GM19025 (cell line): Measurements from ENCODE around the gene TMPRSS11F.
"Not testable (repeated sequence)": the region's sequence is repeated elsewhere in the genome, so short reads cannot be mapped to it uniquely, and the experiment has no call there.

Experiments
- ATAC-seq: cut with Tn5 transposase; IDR thresholded peaks from one replicate; pipeline ENCODE4 v1.9.1; 2021; ENCODE audit warnings: mild to moderate bottlenecking, low read depth, moderate library complexity; ENCODE audit not compliant: unreplicated experiment

The TMPRSS11F gene

GRCh38 chr4:68129793-68130192 is at the start of gene TMPRSS11F:
TMPRSS11F (minus strand) TSS chr4:68129869; CDS start chr4:68129820, 49 bp downstream.
- ATAC-seq, result no peak

- no peak for ATAC-seq
Measured at GRCh38 chr4:68176904-68177303, 47.2 kb upstream of the TMPRSS11F start.

GRCh38 chr4:68176500-68176899 is 46.8 kb upstream of the TMPRSS11F start:
- ATAC-seq, result no peak

- ATAC-seq, result peak; percentile 61
Measured at GRCh38 chr4:68175562-68176155, 46.0 kb upstream of the TMPRSS11F start.

- not testable (repeated sequence) for ATAC-seq
Measured at GRCh38 chr4:68174389-68174788, 44.7 kb upstream of the TMPRSS11F start.

- not testable (repeated sequence) for ATAC-seq
Measured at GRCh38 chr4:68172147-68172546, 42.5 kb upstream of the TMPRSS11F start.

- ATAC-seq, result no peak
Measured at GRCh38 chr4:68167706-68168105, 38.0 kb upstream of the TMPRSS11F start.

- ATAC-seq, result no peak
Measured at GRCh38 chr4:68167166-68167565, 37.5 kb upstream of the TMPRSS11F start.

- ATAC-seq, result no peak
Measured at GRCh38 chr4:68163754-68164153, 34.1 kb upstream of the TMPRSS11F start.

- no peak for ATAC-seq
Measured at GRCh38 chr4:68162196-68162595, 32.5 kb upstream of the TMPRSS11F start.

GRCh38 chr4:68152411-68152810 is 22.7 kb upstream of the TMPRSS11F start:
- no peak for ATAC-seq

- ATAC-seq, result no peak
Measured at GRCh38 chr4:68148800-68149685, 19.4 kb upstream of the TMPRSS11F start.

GRCh38 chr4:68147079-68147478 is 17.4 kb upstream of the TMPRSS11F start:
- ATAC-seq, result no peak

- ATAC-seq, result no peak
Measured at GRCh38 chr4:68145261-68145660, 15.6 kb upstream of the TMPRSS11F start.

- ATAC-seq, result no peak
Measured at GRCh38 chr4:68141852-68142251, 12.2 kb upstream of the TMPRSS11F start.

GRCh38 chr4:68132342-68132741 is 2.7 kb upstream of the TMPRSS11F start:
- no peak for ATAC-seq

- ATAC-seq, result no peak
Measured at GRCh38 chr4:68124262-68124661, 5.4 kb downstream of the TMPRSS11F start.

GRCh38 chr4:68123525-68123924 is 6.1 kb downstream of the TMPRSS11F start:
- no peak for ATAC-seq

- ATAC-seq, result no peak
Measured at GRCh38 chr4:68119921-68120320, 9.7 kb downstream of the TMPRSS11F start.

GRCh38 chr4:68110441-68110840 is 19.2 kb downstream of the TMPRSS11F start:
- no peak for ATAC-seq

- ATAC-seq, result no peak
Measured at GRCh38 chr4:68109868-68110267, 19.8 kb downstream of the TMPRSS11F start.

- ATAC-seq, result no peak
Measured at GRCh38 chr4:68082758-68083157, 46.9 kb downstream of the TMPRSS11F start.
